Upper lobe of left lung (tissue), 6 donors: ENCODE data around the gene ANGPT4. TPM values are rescaled to one million over a fixed set of nuclear protein-coding genes. Genes with fewer than 3 reads are reported as not detected.

Experiments
- ATAC-seq, 2 donors: fragments of 200-7000 bp; cut with Tn5 transposase; one replicate each; pipeline ENCODE4 v1.9.1; 2022; ENCODE audit warnings: mild to moderate bottlenecking in 2 of 2, moderate library complexity in 2 of 2; ENCODE audit not compliant: low FRiP score in 2 of 2
- DNase-seq, 2 donors: peaks; one replicate each; pipeline ENCODE4 v3.0.0-alpha.2; 2019 to 2020
- H3K27ac ChIP-seq, 4 donors: fragments of 200-600 bp; sonication (generic); one replicate each; pipeline ENCODE4 v1.5.1; 2016 to 2019
- H3K27me3 ChIP-seq, 4 donors: fragments of 200-600 bp; sonication (generic); one replicate each; pipeline ENCODE4 v1.5.1; 2017 to 2019
- H3K36me3 ChIP-seq, 4 donors: fragments of 200-600 bp; sonication (generic); one replicate each; pipeline ENCODE4 v1.5.1; 2016 to 2019
- H3K4me1 ChIP-seq, 4 donors: fragments of 200-600 bp; sonication (generic); one replicate each; pipeline ENCODE4 v1.5.1; 2018 to 2019
- H3K4me3 ChIP-seq, 4 donors: fragments of 200-600 bp; sonication (generic); one replicate each; pipeline ENCODE4 v1.5.1; 2017 to 2019; ENCODE audit warnings: mild to moderate bottlenecking in 2 of 4, moderate library complexity in 1 of 4
- H3K9me3 ChIP-seq, 4 donors: fragments of 200-600 bp; sonication (generic); one replicate each; pipeline ENCODE4 v1.5.1; 2018 to 2019
- EP300 ChIP-seq, 4 donors: sonication (generic); formaldehyde crosslinking; IDR thresholded peaks; one replicate each; pipeline ENCODE4 v1.5.1; 2017; ENCODE audit warnings: antibody characterized with exemption in 4 of 4, control low read depth in 2 of 4
- POLR2A ChIP-seq, 4 donors: fragments of 450-650 bp; IDR thresholded peaks; one replicate each; pipeline ENCODE4 v1.5.1; 2016 to 2017; ENCODE audit warnings: antibody characterized with exemption in 4 of 4, mild to moderate bottlenecking in 2 of 4
- POLR2AphosphoS5 ChIP-seq, 2 donors: sonication (generic); formaldehyde crosslinking; IDR thresholded peaks; one replicate each; pipeline ENCODE4 v1.5.1; 2017; ENCODE audit warnings: antibody characterized with exemption in 2 of 2
- WGBS, 2 donors: methylation state at CpG; one replicate each; pipeline ENCODE4 v1.1.5; 2017 to 2018; 5-methylcytosine and 5-hydroxymethylcytosine counted together
- total RNA-seq, 6 donors: library from RNA; depleted of rRNA in 4 of 6; stranded (reverse); fragments of >200 nt in 4 of 6; gene quantifications; one replicate each; pipeline versions ENCODE4 v1.1.0 to v1.2.1, GENCODE V29; 2016 to 2021
- TF ChIP-seq, protein P1 (sequence below), 6 experiments: fragments of 450-650 bp in 4 of 6; fragments of 200-600 bp in 2 of 6; sonication (generic) in 2 of 6; IDR thresholded peaks; one replicate each; pipeline ENCODE4 v1.5.1; 2016 to 2019; ENCODE audit warnings: antibody characterized with exemption in 6 of 6
- donor health status: DM: no; HTN: no; CAD: no; lungs with moderate emphysema.
- donor health status: DM: no; HTN: yes; CAD: no; lungs with severe emphysema.

The ANGPT4 gene
- total RNA-seq, 6 donors from 2014 or later = 0.39 to 3.0 (median 1.4) TPM

DNA sequence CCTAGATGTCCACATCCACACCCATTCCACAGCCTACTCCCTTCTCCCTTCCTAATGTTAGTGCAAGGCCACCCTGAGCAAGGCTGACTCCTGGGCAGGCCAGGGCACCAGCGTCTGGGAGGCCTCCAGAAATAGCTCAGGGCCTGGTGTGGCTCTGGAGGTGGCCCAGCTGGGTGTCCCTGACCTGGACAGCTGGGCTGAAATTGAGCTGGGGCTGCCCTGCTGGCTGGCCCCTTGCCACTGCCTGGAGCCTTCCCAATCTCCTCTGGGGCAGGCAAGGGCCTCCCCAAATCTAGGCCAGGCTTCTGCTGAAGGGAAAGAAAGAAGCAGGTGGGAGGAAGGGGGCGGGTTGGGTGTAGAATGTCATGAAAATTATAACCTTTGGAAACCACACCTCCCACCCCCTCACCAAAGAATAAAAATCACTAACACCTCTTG is 80.5 kb downstream of the ANGPT4 start:
- H3K27ac ChIP-seq = peak overlapping the region; percentile 6 to 72 (median 46)
- H3K4me1 ChIP-seq = peaks cover 32 to 56% (median 41%) of the 10 kb centered on the region in 4 donors
- WGBS, 2 donors = 45 to 92% methylated on average over 1 to 2 of the region's 2 CpGs
- H3K27me3 ChIP-seq = no peaks in the 10 kb centered on the region
- H3K36me3 ChIP-seq = no peaks in the 10 kb centered on the region
- H3K4me3 ChIP-seq = peak overlapping the region in 1 of 4 donors; percentile 88
- peak in 1 of 2 donors; percentile 46 for DNase-seq
- TF ChIP-seq, protein P1, sequence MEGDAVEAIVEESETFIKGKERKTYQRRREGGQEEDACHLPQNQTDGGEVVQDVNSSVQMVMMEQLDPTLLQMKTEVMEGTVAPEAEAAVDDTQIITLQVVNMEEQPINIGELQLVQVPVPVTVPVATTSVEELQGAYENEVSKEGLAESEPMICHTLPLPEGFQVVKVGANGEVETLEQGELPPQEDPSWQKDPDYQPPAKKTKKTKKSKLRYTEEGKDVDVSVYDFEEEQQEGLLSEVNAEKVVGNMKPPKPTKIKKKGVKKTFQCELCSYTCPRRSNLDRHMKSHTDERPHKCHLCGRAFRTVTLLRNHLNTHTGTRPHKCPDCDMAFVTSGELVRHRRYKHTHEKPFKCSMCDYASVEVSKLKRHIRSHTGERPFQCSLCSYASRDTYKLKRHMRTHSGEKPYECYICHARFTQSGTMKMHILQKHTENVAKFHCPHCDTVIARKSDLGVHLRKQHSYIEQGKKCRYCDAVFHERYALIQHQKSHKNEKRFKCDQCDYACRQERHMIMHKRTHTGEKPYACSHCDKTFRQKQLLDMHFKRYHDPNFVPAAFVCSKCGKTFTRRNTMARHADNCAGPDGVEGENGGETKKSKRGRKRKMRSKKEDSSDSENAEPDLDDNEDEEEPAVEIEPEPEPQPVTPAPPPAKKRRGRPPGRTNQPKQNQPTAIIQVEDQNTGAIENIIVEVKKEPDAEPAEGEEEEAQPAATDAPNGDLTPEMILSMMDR (IDR thresholded peaks at IDR 0.05) = no peak
- no peaks in the 10 kb centered on the region for H3K9me3 ChIP-seq
- ATAC-seq = no peak

DNA sequence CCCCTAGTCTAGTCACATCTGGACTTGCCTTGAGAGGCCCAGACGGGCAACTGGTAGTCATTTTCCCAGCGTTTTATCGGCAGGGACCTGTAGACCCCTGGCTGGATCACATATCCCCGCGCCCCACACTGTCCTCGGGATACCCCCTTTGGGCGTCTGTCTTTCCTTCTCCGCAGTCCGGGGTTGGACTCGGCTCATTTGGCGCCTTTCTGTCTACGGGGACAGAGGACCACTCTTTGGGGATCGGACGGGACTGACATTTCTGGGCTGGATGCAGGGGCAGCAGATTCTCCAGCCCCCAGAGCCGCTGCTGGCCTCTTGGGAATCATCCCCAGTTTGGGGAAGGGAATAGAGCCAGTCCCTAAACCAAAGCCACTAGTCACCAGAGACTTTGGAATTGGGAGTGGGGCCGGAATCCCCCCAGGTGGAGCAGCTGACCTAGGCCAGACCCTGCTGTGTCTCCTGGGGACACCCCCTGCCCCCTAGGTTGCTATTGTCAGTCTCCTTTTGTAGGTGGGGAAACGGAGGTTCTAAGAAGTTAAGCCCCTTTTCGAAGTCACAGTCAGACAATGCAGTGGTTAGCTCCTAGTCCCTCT is 81.9 kb downstream of the ANGPT4 start:
- no peaks in the 10 kb centered on the region for H3K27me3 ChIP-seq
- peak overlapping the region; percentile 87 to 97 (median 94) for H3K27ac ChIP-seq
- WGBS, 2 donors = 0 to 14% methylated on average over 5 to 16 of the region's 18 CpGs
- TF ChIP-seq POLR2A (IDR thresholded peaks at IDR 0.05) (no peak), EP300 (IDR thresholded peaks at IDR 0.05) (no peak), POLR2AphosphoS5 (IDR thresholded peaks at IDR 0.05) (no peak)
- TF ChIP-seq, protein P1 (IDR thresholded peaks at IDR 0.05) = no peak
- DNase-seq = no peak
- H3K4me3 ChIP-seq = peak overlapping the region; percentile 72 to 89 (median 86)
- peaks cover 31 to 54% (median 44%) of the 10 kb centered on the region in 4 donors for H3K4me1 ChIP-seq
- no peaks in the 10 kb centered on the region for H3K9me3 ChIP-seq
- peak in 1 of 2 donors; percentile 10 for ATAC-seq
- H3K36me3 ChIP-seq = no peaks in the 10 kb centered on the region

DNA sequence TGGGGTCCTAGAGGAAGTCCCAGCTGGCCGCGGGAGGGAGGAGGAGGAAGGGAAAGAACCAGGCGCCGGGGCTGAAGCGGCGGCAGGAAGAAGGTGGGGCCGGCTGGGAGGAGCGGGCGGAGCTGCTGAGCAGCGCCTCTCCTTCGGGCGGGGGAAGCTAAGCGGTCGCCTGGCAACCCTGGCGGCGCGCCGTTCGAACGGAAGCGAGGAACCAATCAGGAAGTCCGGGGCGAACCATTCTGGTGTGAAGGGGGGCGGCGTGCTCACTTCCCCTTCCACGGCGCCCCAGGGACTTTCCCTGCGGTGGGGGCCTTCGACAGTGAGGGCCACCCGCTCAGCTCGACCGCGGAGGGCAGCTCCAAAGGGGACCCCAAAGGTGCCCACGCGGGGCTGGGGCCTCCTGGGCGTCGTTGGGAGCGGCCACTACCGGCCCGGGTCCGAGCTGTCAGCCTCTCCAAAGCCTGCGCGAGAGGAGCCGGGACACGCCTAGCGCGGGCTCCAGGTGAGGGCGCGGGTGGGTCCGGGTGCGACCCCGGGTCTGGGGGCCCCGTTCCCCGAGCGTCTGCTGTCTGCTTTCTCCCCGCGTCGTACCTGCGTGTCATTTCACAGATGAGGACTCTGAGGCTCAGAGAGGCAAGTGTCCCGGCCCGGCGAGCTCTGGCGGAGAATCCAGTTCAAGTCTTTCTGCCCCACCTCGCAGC is 82.5 kb downstream of the ANGPT4 start, which contains the start of gene FAM110A:
Gene FAM110A (plus strand): TSS at position 266 of the 701 bp plus-strand sequence. CDS start 11,090 bp downstream, outside the sequence.
- Histone ChIP-seq H3K36me3 (no peaks in the 10 kb centered on the region), H3K9me3 (no peaks in the 10 kb centered on the region), H3K27me3 (no peaks in the 10 kb centered on the region), H3K27ac (peak within 1 kb of the TSS; percentile 87 to 97 (median 94)), H3K4me3 (peak within 1 kb of the TSS; percentile 72 to 89 (median 86)), H3K4me1 (peaks cover 31 to 54% (median 44%) of the 10 kb centered on the region in 4 donors)
- DNase-seq (peak; percentile 98 to 99), ATAC-seq (peak; percentile 97 to 99)
- TF ChIP-seq, protein P1 (IDR thresholded peaks at IDR 0.05) = peak in 2 of 6 experiments; percentile 8 to 11
- TF ChIP-seq POLR2AphosphoS5 (IDR thresholded peaks at IDR 0.05) (peak; percentile 43 to 85), EP300 (IDR thresholded peaks at IDR 0.05) (peak in 1 of 4 donors; percentile 44), POLR2A (IDR thresholded peaks at IDR 0.05) (peak in 2 of 4 donors; percentile 64 to 76)
- 0 to 1% methylated on average over 15 to 54 of the region's 64 CpGs for WGBS, 2 donors

DNA sequence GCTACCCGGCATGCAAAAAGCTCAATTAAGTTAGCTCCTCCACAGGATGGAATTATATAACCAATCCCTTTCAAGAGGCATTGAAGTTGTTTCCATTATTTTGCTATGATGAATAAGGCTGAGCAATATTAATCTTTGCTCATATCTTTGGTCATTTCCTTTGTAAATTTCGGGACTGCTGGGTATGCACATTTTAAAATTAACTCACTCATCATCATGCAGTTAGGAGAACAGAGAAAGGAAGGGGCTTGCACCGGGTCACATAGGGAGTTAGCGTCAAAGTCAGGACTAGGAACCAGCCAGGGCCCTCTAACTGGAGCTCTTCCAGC is 83.0 kb downstream of the ANGPT4 start:
- Histone ChIP-seq H3K4me1 (peaks cover 31 to 51% (median 42%) of the 10 kb centered on the region in 4 donors), H3K27ac (peak overlapping the region; percentile 87 to 97 (median 94)), H3K9me3 (no peaks in the 10 kb centered on the region), H3K4me3 (peak overlapping the region in 3 of 4 donors; percentile 85 to 89 (median 88)), H3K36me3 (no peaks in the 10 kb centered on the region), H3K27me3 (no peaks in the 10 kb centered on the region)
- WGBS, 2 donors = 3 to 4% methylated on average over 4 of the region's 4 CpGs
- TF ChIP-seq EP300 (IDR thresholded peaks at IDR 0.05) = no peak
- DNase-seq (no peak), ATAC-seq (no peak)

DNA sequence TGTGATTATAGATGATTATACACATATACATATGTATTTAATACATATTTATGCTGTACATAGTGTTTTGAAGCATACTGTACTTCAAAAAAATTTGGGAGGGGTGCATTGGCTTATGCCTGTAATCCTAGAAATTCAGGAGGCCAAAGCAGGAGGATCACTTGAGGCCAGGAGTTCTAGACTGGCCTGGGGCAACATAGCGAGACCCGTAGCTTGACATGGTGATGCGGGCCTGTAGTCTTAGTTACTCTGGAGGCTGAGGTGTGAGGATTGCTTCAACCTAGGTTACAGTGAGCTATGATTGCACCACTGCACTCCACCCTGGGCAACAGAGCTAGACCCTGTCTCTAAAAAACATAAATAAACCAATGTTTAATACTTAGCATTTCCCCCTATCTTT is 84.2 kb downstream of the ANGPT4 start:
- no peaks in the 10 kb centered on the region for H3K9me3 ChIP-seq
- DNase-seq (no peak), ATAC-seq (no peak)
- H3K27ac ChIP-seq = peak overlapping the region in 1 of 4 donors; percentile 97
- no peaks in the 10 kb centered on the region for H3K36me3 ChIP-seq
- WGBS, 2 donors = 96 to 100% methylated on average over 3 of the region's 3 CpGs
- TF ChIP-seq POLR2AphosphoS5 (IDR thresholded peaks at IDR 0.05) = no peak
- no peak for TF ChIP-seq POLR2A (IDR thresholded peaks at IDR 0.05)
- no peak for TF ChIP-seq EP300 (IDR thresholded peaks at IDR 0.05)
- TF ChIP-seq, protein P1 (IDR thresholded peaks at IDR 0.05) = no peak
- no peak overlapping the region for H3K4me3 ChIP-seq
- no peaks in the 10 kb centered on the region for H3K27me3 ChIP-seq
- peaks cover 25 to 41% (median 36%) of the 10 kb centered on the region in 4 donors for H3K4me1 ChIP-seq
